Upper lobe of left lung (tissue), 4 donors: ENCODE data around the gene FANCF.

Source experiments
- CTCF ChIP-seq, 6 experiments: fragments of 450-650 bp in 4 of 6; fragments of 200-600 bp in 2 of 6; sonication (generic) in 2 of 6; IDR thresholded peaks; one replicate each; pipeline ENCODE4 v1.5.1; 2016 to 2019; ENCODE audit warnings: antibody characterized with exemption in 6 of 6
- POLR2A ChIP-seq, 4 donors: fragments of 450-650 bp; IDR thresholded peaks; one replicate each; pipeline ENCODE4 v1.5.1; 2016 to 2017; ENCODE audit warnings: antibody characterized with exemption in 4 of 4, mild to moderate bottlenecking in 2 of 4
- POLR2AphosphoS5 ChIP-seq, 2 donors: sonication (generic); formaldehyde crosslinking; IDR thresholded peaks; one replicate each; pipeline ENCODE4 v1.5.1; 2017; ENCODE audit warnings: antibody characterized with exemption in 2 of 2

GRCh38 chr11:22635689-22636088 lies 10.1 kb upstream of the FANCF start:
- TF ChIP-seq CTCF (IDR thresholded peaks at IDR 0.05), result no peak
- TF ChIP-seq POLR2A (IDR thresholded peaks at IDR 0.05), result no peak
- no peak for TF ChIP-seq POLR2AphosphoS5 (IDR thresholded peaks at IDR 0.05)
